GM12874 (cell line): ENCODE measurements around the gene PHLDB2.

Source experiments
- TF ChIP-seq, protein P1 (sequence below): IDR thresholded peaks from 2 replicates; pipeline ENCODE4 v1.5.1; 2011; ENCODE audit warnings: low read depth, mild to moderate bottlenecking, control low read depth, low read length, moderate library complexity; ENCODE audit not compliant: insufficient read depth

PHLDB2 gene

DNA sequence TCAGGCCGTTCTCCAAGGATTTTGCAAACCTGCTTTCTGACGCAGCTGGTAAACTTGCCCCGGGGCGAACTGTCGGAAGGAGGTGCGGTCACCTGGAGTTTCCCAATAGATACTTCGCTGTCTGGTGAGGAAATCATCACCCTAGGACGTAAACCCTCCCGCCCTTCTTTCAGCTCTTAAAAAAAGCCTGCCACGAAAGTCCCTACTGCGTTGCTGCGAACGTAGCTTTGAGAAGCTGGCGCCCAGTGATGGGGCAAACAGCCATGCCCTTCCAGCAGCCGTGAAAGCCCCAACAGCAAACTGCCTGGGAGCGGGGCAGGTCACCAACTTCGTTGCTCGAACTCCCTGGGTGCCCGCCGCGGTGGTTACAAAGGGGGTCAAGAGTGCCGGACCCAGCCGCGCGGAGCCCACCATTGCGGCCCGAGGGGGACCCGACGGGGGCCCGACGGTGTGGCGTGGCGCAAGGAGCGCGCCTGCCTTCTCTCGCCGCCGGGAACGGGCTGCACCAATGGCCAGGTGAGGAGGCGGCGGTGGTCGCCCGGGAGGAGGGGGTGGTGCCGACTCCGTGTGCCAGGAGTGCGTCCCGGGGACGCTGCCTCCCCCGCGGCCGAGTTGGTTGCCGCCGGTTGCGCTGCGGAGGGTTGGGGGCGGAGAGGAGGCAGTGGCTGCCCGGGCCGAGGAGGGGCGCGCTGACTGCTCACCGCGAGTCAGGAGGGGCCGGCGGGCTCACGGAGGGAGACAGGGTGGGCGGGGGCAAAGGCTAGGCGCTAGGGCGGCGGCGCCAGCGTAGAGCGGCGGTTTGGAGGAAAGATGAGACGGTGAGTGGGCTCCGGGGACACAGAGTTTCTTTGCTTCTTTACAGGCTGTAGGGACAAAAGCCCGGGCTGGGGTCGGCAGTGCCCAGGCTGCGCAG is at the start of gene PHLDB2:
PHLDB2 (plus strand) TSS at position 205 of the 913 bp plus-strand sequence. CDS start 24,813 bp downstream, outside the sequence.
- TF ChIP-seq, protein P1, sequence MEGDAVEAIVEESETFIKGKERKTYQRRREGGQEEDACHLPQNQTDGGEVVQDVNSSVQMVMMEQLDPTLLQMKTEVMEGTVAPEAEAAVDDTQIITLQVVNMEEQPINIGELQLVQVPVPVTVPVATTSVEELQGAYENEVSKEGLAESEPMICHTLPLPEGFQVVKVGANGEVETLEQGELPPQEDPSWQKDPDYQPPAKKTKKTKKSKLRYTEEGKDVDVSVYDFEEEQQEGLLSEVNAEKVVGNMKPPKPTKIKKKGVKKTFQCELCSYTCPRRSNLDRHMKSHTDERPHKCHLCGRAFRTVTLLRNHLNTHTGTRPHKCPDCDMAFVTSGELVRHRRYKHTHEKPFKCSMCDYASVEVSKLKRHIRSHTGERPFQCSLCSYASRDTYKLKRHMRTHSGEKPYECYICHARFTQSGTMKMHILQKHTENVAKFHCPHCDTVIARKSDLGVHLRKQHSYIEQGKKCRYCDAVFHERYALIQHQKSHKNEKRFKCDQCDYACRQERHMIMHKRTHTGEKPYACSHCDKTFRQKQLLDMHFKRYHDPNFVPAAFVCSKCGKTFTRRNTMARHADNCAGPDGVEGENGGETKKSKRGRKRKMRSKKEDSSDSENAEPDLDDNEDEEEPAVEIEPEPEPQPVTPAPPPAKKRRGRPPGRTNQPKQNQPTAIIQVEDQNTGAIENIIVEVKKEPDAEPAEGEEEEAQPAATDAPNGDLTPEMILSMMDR, result no peak

DNA sequence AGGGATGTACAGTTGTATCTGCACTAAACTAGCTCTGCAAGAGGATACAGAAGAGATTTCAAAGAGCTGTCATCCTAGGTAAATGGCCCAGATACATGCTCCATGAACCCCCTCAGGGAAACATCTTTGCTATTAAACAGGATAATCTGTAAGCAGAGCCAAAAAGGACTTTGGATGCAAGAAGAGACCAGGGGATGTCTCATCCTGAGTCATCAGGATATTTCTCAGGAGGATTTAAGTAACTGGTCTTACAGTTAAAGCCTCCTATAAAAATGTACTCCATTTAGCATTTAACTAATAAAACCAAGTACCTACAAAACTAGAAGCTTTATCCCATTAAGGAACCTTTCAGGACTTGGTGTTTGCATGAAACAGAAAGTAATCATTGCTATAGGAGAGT is 48.2 kb upstream of the PHLDB2 start:
- TF ChIP-seq, protein P1, result no peak

DNA sequence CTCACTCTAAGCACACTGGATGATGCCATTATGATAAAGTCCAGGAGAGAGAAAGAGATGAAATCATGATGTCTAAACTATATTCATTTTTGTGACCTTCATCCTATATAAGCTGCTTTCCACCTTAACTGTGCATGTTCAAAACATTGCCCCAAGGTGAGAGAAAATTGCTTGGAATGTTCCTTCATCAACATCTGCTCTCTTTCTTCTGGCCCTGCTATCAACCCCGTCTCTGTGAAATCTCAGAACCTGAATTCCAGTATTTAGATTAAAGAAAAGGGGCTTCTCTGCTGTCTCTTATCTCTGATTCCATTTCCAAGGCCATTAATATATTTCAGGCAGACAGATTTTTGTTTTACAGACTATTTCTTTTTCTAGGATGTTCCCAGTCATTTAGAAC is 47.3 kb upstream of the PHLDB2 start:
- TF ChIP-seq, protein P1, result no peak

DNA sequence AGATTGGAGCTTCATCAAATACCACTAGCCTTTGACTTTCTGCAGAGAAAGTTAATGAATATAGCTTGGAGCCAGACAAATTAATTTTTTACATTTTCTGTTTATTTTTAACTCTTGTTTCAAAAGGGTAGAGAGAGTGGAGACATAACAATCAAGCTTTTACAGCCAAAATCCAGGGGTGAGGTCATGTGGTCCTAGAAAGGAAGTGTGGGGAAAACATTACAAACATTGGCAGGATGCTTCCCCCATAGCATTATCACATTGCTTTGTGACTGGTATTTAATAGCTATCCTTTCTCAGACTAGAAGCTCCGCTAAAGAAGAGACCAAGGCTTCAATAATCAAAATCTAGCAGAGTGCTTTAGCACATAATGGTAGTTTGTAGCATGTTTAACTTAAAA is 46.4 kb upstream of the PHLDB2 start:
- TF ChIP-seq, protein P1, result no peak

DNA sequence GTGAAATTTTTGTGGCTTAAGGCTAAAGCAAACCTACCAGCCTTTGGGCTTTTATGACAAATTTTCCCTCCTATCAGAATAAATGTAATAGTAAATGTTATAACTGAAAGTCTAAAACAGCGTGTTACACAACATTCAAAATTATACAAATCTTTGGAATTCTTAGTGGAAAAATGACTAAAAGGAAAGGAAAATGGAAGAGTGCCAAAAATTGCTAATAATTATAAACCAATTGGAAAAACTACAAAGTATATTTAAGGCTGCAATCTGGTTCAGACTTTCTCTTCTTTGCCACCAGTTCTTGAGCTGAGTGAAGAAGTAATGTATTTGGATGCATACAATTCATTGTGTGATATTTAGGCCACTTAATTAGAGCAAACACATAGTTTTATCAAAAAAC is 45.6 kb upstream of the PHLDB2 start:
- TF ChIP-seq, protein P1, result no peak

DNA sequence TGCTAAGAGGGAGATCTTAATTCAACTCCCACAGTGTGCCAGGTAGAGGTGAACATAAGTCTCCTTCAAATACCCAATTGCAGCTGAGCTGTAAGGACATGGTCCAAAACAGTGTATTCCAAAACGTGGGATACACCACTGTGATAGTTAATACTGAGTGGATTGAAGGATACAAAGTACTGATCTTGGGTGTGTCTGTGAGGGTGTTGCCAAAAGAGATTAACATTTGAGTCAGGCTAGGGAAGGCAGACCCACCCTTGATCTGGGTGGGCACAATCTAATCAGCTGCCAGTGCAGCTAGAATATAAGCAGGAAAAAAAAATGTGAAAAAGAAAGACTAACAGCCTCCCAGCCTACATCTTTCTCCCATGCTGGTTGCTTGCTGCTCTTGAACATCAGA is 45.1 kb upstream of the PHLDB2 start:
- TF ChIP-seq, protein P1, result no peak

DNA sequence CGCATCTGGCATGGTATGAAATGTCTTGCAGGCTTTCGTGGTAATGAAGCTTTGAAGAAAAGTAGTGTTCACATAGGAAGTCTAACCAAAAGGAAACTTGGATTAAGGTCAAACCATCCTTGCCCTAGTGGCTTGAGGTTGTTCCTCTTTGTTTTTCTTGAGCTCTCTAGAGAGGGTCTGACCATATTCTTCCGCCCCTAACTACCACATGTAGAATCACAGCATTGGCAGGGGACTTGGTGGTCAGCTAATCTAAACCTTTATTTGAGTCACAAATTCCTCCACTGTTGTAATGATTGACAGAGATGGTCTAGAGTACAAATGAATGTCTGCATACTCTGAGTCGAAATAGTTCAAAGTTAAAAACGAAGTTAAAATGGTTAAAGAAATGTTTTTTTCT is 39.1 kb upstream of the PHLDB2 start:
- TF ChIP-seq, protein P1, result no peak
